K562 (cell line): ENCODE measurements around the gene ZNF429. TPM values are rescaled to one million over a fixed set of nuclear protein-coding genes. Genes with fewer than 3 reads are reported as not detected.

Experiments
- ATF7 ChIP-seq: fragments of 450-650 bp; IDR thresholded peaks from 2 replicates; pipeline ENCODE4 v1.7.1; 2014; ENCODE audit warnings: mild to moderate bottlenecking, moderate library complexity
- GTF2F1 ChIP-seq: IDR thresholded peaks from 2 replicates; pipeline ENCODE4 v1.6.1; 2011; ENCODE audit warnings: low read depth, low read length, improper control_type of control experiment
- POLR2H ChIP-seq: IDR thresholded peaks from 2 replicates; pipeline ENCODE4 v1.6.1; 2016; ENCODE audit warnings: missing genetic modification characterization, low read depth, mild to moderate bottlenecking, control low read depth, missing compliant biosample characterization, moderate library complexity
- SMARCA5 ChIP-seq: fragments of 450-650 bp; IDR thresholded peaks from 2 replicates; pipeline ENCODE4 v1.6.1; 2016
- polyA plus RNA-seq, 8 experiments: library from polyadenylated mRNA; depleted of rRNA in 4 of 8; stranded (reverse) in 5 of 8; unstranded in 3 of 8; fragments of >200 nt; fragmentation: Nextera tagmentation in 2 of 8; fragmentation: Illumina TruSeq in 1 of 8; extraction: Ambion mirVana in 2 of 8; extraction: Trizol in 1 of 8; gene quantifications; 2 replicates each; pipeline versions ENCODE4 v1.2.1 to v1.2.3, GENCODE V29; 2011 to 2014; ENCODE audit warnings: inconsistent platforms in 1 of 8, missing spikeins in 1 of 8
- total RNA-seq, 7 experiments: library from RNA; depleted of rRNA in 6 of 7; stranded (reverse); fragments of >200 nt in 6 of 7; fragmentation: Illumina TruSeq in 2 of 7; extraction: Trizol in 2 of 7; gene quantifications; 2 replicates each; pipeline versions ENCODE4 v1.2.1 to v1.2.3, GENCODE V29; 2011 to 2021; ENCODE audit warnings: low replicate concordance in 1 of 7
- TF ChIP-seq, protein P1 (sequence below): sonication (generic); formaldehyde crosslinking; IDR thresholded peaks from 2 replicates; pipeline ENCODE4 v1.8.0; 2022; ENCODE audit warnings: mild to moderate bottlenecking, missing genetic modification reagents, borderline replicate concordance
- TF ChIP-seq, protein P2 (sequence below): sonication (generic); formaldehyde crosslinking; IDR thresholded peaks from 2 replicates; pipeline ENCODE4 v1.8.1; 2023; ENCODE audit warnings: missing genetic modification reagents, mild to moderate bottlenecking, borderline replicate concordance

The ZNF429 gene
- total and polyA plus RNA-seq, 9 of the 15 experiments (the other 6 are each of a cell fraction or from before 2014, with no cell fraction given): 11.4 to 24.5 (median 16.3) TPM

DNA sequence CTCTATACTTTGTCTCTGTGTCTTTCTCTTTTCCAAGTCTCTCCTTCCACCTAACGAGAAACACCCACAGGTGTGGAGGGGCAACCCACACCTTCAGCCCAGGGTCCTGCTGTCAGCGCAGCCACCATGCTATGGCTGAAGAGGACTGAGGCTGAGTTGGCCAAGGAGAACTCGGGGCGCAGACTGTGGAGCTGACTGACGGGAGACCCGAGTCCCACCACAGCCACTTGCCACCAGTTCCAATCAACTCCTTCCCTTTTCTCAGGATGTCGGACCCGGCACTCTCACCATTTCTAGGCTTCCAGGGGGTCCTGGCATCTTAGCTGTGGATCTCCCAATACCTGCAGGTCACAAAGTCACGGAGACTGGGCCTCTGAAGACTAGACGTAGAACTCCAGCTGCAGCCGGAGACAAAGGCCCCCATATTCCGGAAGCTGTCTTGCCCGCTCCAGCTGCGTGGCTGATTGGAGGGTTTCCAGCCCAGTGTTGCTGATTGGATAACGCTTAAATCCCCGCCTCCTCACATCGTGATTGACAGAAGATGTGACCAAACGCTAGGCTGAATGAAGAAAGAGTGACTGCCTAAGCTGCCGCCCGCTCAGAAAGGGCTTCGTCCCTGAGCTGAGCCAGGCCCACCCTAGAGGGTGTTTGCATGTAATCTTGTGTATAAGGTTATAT lies 63.6 kb downstream of the ZNF429 start (continued):
- no peak for TF ChIP-seq GTF2F1
- no peak for TF ChIP-seq ATF7
- TF ChIP-seq, protein P1, sequence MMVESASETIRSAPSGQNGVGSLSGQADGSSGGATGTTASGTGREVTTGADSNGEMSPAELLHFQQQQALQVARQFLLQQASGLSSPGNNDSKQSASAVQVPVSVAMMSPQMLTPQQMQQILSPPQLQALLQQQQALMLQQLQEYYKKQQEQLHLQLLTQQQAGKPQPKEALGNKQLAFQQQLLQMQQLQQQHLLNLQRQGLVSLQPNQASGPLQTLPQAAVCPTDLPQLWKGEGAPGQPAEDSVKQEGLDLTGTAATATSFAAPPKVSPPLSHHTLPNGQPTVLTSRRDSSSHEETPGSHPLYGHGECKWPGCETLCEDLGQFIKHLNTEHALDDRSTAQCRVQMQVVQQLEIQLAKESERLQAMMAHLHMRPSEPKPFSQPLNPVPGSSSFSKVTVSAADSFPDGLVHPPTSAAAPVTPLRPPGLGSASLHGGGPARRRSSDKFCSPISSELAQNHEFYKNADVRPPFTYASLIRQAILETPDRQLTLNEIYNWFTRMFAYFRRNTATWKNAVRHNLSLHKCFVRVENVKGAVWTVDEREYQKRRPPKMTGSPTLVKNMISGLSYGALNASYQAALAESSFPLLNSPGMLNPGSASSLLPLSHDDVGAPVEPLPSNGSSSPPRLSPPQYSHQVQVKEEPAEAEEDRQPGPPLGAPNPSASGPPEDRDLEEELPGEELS (CRISPR knock-in tag): no peak
- TF ChIP-seq POLR2H: no peak
- TF ChIP-seq, protein P2, sequence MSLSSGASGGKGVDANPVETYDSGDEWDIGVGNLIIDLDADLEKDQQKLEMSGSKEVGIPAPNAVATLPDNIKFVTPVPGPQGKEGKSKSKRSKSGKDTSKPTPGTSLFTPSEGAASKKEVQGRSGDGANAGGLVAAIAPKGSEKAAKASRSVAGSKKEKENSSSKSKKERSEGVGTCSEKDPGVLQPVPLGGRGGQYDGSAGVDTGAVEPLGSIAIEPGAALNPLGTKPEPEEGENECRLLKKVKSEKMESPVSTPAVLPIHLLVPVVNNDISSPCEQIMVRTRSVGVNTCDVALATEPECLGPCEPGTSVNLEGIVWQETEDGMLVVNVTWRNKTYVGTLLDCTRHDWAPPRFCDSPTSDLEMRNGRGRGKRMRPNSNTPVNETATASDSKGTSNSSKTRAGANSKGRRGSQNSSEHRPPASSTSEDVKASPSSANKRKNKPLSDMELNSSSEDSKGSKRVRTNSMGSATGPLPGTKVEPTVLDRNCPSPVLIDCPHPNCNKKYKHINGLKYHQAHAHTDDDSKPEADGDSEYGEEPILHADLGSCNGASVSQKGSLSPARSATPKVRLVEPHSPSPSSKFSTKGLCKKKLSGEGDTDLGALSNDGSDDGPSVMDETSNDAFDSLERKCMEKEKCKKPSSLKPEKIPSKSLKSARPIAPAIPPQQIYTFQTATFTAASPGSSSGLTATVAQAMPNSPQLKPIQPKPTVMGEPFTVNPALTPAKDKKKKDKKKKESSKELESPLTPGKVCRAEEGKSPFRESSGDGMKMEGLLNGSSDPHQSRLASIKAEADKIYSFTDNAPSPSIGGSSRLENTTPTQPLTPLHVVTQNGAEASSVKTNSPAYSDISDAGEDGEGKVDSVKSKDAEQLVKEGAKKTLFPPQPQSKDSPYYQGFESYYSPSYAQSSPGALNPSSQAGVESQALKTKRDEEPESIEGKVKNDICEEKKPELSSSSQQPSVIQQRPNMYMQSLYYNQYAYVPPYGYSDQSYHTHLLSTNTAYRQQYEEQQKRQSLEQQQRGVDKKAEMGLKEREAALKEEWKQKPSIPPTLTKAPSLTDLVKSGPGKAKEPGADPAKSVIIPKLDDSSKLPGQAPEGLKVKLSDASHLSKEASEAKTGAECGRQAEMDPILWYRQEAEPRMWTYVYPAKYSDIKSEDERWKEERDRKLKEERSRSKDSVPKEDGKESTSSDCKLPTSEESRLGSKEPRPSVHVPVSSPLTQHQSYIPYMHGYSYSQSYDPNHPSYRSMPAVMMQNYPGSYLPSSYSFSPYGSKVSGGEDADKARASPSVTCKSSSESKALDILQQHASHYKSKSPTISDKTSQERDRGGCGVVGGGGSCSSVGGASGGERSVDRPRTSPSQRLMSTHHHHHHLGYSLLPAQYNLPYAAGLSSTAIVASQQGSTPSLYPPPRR (CRISPR knock-in tag): no peak
- TF ChIP-seq SMARCA5: no peak
